ENCODE results near the gene ASNS.
"Not testable (repeated sequence)": the region's sequence is repeated elsewhere in the genome, so short reads cannot be mapped to it uniquely, and the experiment has no call there.

Gene ASNS

GRCh38 chr7:97872025-97872669 lies at the start of gene ASNS:
TSS of gene ASNS (minus strand) at chr7:97872408. CDS start at chr7:97869156, 3,252 bp downstream.
- peak; percentile 95 for DNase-seq

- DNase-seq: not testable (repeated sequence)
These were observed 49.0 kb upstream of the ASNS start for GRCh38 chr7:97921254-97921653.

GRCh38 chr7:97915267-97915666 lies 43.1 kb upstream of the ASNS start:
- DNase-seq: not testable (repeated sequence)

- not testable (repeated sequence) for DNase-seq
These were observed 40.1 kb upstream of the ASNS start for GRCh38 chr7:97912294-97912693.

- DNase-seq: not testable (repeated sequence)
These were observed 24.7 kb upstream of the ASNS start for GRCh38 chr7:97896893-97897292.

- DNase-seq: not testable (repeated sequence)
These were observed 19.5 kb upstream of the ASNS start for GRCh38 chr7:97891721-97892120.

- DNase-seq: not testable (repeated sequence)
These were observed 7.3 kb upstream of the ASNS start for GRCh38 chr7:97879527-97879926.

- DNase-seq: not testable (repeated sequence)
These were observed 2.7 kb upstream of the ASNS start for GRCh38 chr7:97874894-97875293.

- DNase-seq: no peak
These were observed 1.4 kb upstream of the ASNS start for GRCh38 chr7:97873606-97874005.

GRCh38 chr7:97871659-97872024 lies 566 bp downstream of the ASNS start:
- peak; percentile 5 for DNase-seq

GRCh38 chr7:97868788-97869187 lies 3.4 kb downstream of the ASNS start:
- DNase-seq: peak; percentile 65

- DNase-seq: no peak
These were observed 3.9 kb downstream of the ASNS start for GRCh38 chr7:97868314-97868713.

GRCh38 chr7:97865104-97865503 lies 7.1 kb downstream of the ASNS start:
- no peak for DNase-seq

GRCh38 chr7:97859606-97860204 lies 12.5 kb downstream of the ASNS start:
- DNase-seq: no peak

- no peak for DNase-seq
These were observed 14.0 kb downstream of the ASNS start for GRCh38 chr7:97858221-97858620.

- DNase-seq: no peak
These were observed 14.7 kb downstream of the ASNS start for GRCh38 chr7:97857544-97857943.

- no peak for DNase-seq
These were observed 20.5 kb downstream of the ASNS start for GRCh38 chr7:97851683-97852082.

GRCh38 chr7:97850262-97851031 lies 21.8 kb downstream of the ASNS start:
- not testable (repeated sequence) for DNase-seq

GRCh38 chr7:97847791-97848190 lies 24.4 kb downstream of the ASNS start:
- no peak for DNase-seq

GRCh38 chr7:97846945-97847344 lies 25.3 kb downstream of the ASNS start:
- DNase-seq: no peak

GRCh38 chr7:97845622-97846203 lies 26.5 kb downstream of the ASNS start:
- DNase-seq: peak; percentile 12

GRCh38 chr7:97844036-97844435 lies 28.2 kb downstream of the ASNS start:
- DNase-seq: no peak

GRCh38 chr7:97842772-97843345 lies 29.3 kb downstream of the ASNS start:
- DNase-seq: no peak

Data from fibroblast of upper back skin (primary cell).